Transverse colon (tissue), 4 donors: ENCODE data around the gene UVRAG. TPM values are rescaled to one million over a fixed set of nuclear protein-coding genes. Genes with fewer than 3 reads are reported as not detected.
A peak's percentile ranks its signal among the peaks of the same experiment; 100 is the strongest.

ENCODE experiments used
- DNase-seq: peaks from one replicate; pipeline ENCODE4 v3.0.0-alpha.2; 2019
- H3K27ac ChIP-seq, 4 donors: fragments of 200-600 bp; sonication (generic); 2 replicates each; pipeline ENCODE4 v1.5.1; 2016 to 2018; ENCODE audit warnings: inconsistent platforms in 4 of 4
- H3K27me3 ChIP-seq: fragments of 200-600 bp; sonication (generic); 2 replicates; pipeline ENCODE4 v1.5.1; 2017; ENCODE audit warnings: inconsistent platforms
- H3K36me3 ChIP-seq, 4 donors: fragments of 200-600 bp; sonication (generic); 2 replicates each; pipeline ENCODE4 v1.5.1; 2017 to 2019; ENCODE audit warnings: inconsistent platforms in 4 of 4
- H3K4me1 ChIP-seq, 4 donors: fragments of 200-600 bp; sonication (generic); 2 replicates each; pipeline ENCODE4 v1.5.1; 2017 to 2020; ENCODE audit warnings: inconsistent platforms in 4 of 4
- H3K4me3 ChIP-seq, 4 donors: fragments of 200-600 bp; sonication (generic); 1 replicate in 1 of 4; 2 replicates in 3 of 4; pipeline versions ENCODE4 v1.5.1 to v1.6.1; 2017 to 2019; ENCODE audit warnings: inconsistent platforms in 4 of 4
- H3K9me3 ChIP-seq, 2 donors: fragments of 200-600 bp; sonication (generic); 2 replicates each; pipeline ENCODE4 v1.5.1; 2017 to 2019; ENCODE audit warnings: inconsistent platforms in 2 of 2
- EP300 ChIP-seq: sonication (generic); formaldehyde crosslinking; IDR thresholded peaks from one replicate; pipeline ENCODE4 v1.6.1; 2017; ENCODE audit warnings: antibody characterized with exemption, low read depth
- POLR2A ChIP-seq: fragments of 450-650 bp; IDR thresholded peaks from one replicate; pipeline ENCODE4 v1.6.1; 2016; ENCODE audit warnings: antibody characterized with exemption, mild to moderate bottlenecking, moderate library complexity
- POLR2AphosphoS5 ChIP-seq, 3 donors: sonication (generic); formaldehyde crosslinking; IDR thresholded peaks; one replicate each; pipeline ENCODE4 v1.6.1; 2016; ENCODE audit warnings: antibody characterized with exemption in 3 of 3
- WGBS, 2 donors: methylation state at CpG; one replicate each; pipeline ENCODE4 v1.1.5; 2018; ENCODE audit warnings: low coverage in 1 of 2; 5-methylcytosine and 5-hydroxymethylcytosine counted together
- in situ Hi-C, 4 donors: fragments of 200-750 bp; cut with MboI; loops; one replicate each; pipeline versions ENCODE4 v1.15.0 to v1.15.1; 2017; ENCODE audit warnings: low sequenced_read_pairs in 3 of 4, low pct_ligation_motif_present in 1 of 4, low pct_unique_long_range_greater_than_20kb in 1 of 4
- intact Hi-C: fragments of 100-400 bp; cut with DNase I; formaldehyde crosslinking; loops from one replicate; pipeline ENCODE4 v1.15.1; 2023; ENCODE audit warnings: low total_unique reads
- total RNA-seq, 4 donors: library from RNA; depleted of rRNA; stranded (reverse); fragments of >200 nt; gene quantifications; one replicate each; pipeline ENCODE4 v1.1.0, GENCODE V29; 2016
- TF ChIP-seq, protein P1 (sequence below), 5 experiments: fragments of 200-600 bp in 3 of 5; fragments of 450-650 bp in 2 of 5; sonication (generic) in 3 of 5; IDR thresholded peaks; 1 replicate in 2 of 5; 2 replicates in 3 of 5; pipeline ENCODE4 v1.5.1; 2016 to 2017; ENCODE audit warnings: antibody characterized with exemption in 5 of 5, inconsistent platforms in 3 of 5, mild to moderate bottlenecking in 2 of 5, moderate library complexity in 1 of 5

UVRAG gene
- total RNA-seq, 4 donors from 2014 or later: 12.7 to 34.6 (median 19.3) TPM

GRCh38 chr11:76148941-76149613 lies 334.1 kb downstream of the UVRAG start:
- in situ Hi-C loops: no loop called here
- DNase-seq: peak; percentile 79
- intact Hi-C loops: loop anchor here (2.0 kb wide), 1 partner anchor 346 kb away; no protein-coding TSS in a partner anchor

DNA sequence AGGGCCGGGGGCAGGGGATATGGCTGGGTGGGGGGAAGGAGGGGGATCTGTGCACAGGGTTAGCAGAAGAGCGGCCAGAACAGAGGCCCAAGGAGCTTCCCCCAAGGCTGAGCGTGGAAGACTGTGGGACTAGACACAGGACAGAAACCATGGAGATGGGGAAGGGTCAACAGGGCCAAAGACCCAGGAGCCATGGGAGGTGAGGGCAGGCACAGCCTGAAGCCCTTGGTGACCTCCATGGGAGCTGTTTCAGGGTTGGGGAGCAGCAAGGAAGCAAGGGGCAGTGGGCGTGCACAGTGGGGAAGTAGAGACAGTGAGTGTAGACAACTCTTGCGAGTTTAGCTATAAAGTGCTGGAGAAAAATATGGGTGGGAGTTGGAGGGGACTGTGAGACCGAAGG lies 334.7 kb downstream of the UVRAG start:
- Histone ChIP-seq H3K9me3 (no peaks in the 10 kb centered on the region), H3K4me1 (peaks cover 13 to 57% (median 39%) of the 10 kb centered on the region in 4 donors), H3K27ac (peak overlapping the region; percentile 79 to 90 (median 82)), H3K27me3 (no peaks in the 10 kb centered on the region), H3K36me3 (no peaks in the 10 kb centered on the region), H3K4me3 (no peak overlapping the region)
- DNase-seq: no peak
- no peak for TF ChIP-seq EP300
- no peak for TF ChIP-seq POLR2A
- TF ChIP-seq, protein P1, sequence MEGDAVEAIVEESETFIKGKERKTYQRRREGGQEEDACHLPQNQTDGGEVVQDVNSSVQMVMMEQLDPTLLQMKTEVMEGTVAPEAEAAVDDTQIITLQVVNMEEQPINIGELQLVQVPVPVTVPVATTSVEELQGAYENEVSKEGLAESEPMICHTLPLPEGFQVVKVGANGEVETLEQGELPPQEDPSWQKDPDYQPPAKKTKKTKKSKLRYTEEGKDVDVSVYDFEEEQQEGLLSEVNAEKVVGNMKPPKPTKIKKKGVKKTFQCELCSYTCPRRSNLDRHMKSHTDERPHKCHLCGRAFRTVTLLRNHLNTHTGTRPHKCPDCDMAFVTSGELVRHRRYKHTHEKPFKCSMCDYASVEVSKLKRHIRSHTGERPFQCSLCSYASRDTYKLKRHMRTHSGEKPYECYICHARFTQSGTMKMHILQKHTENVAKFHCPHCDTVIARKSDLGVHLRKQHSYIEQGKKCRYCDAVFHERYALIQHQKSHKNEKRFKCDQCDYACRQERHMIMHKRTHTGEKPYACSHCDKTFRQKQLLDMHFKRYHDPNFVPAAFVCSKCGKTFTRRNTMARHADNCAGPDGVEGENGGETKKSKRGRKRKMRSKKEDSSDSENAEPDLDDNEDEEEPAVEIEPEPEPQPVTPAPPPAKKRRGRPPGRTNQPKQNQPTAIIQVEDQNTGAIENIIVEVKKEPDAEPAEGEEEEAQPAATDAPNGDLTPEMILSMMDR (IDR thresholded peaks at IDR 0.05): no peak
- no peak for TF ChIP-seq POLR2AphosphoS5 (IDR thresholded peaks at IDR 0.05)
- intact Hi-C loops (loop anchor here (2.0 kb wide), 1 partner anchor 347 kb away; no protein-coding TSS in a partner anchor), in situ Hi-C loops (loop anchor here (5.0 to 10.0 kb wide), 2 partner anchors 252 to 255 kb away; no protein-coding TSS in a partner anchor)
- WGBS, 2 donors: 95% methylated on average over 6 of the region's 6 CpGs; no CpG with 5 or more reads in 1 of the 2 donors

More at GRCh38 chr11:76148941-76149613, 334.1 kb downstream of the UVRAG start:
- H3K36me3 ChIP-seq: no peaks in the 10 kb centered on the region
- WGBS, 2 donors: 52 to 55% methylated on average over 9 to 17 of the region's 17 CpGs
- TF ChIP-seq POLR2A (peak; percentile 43), EP300 (peak; percentile 47), POLR2AphosphoS5 (IDR thresholded peaks at IDR 0.05) (peak in 2 of 3 donors; percentile 62 to 63)
- TF ChIP-seq, protein P1 (IDR thresholded peaks at IDR 0.05): no peak
- no peaks in the 10 kb centered on the region for H3K9me3 ChIP-seq
- H3K27me3 ChIP-seq: no peaks in the 10 kb centered on the region
- no peak overlapping the region for H3K4me3 ChIP-seq
- H3K27ac ChIP-seq: peak overlapping the region; percentile 79 to 90 (median 82)
- H3K4me1 ChIP-seq: peaks cover 13 to 57% (median 39%) of the 10 kb centered on the region in 4 donors

GRCh38 chr11:76150141-76150540 lies 335.1 kb downstream of the UVRAG start:
- H3K9me3 ChIP-seq: no peaks in the 10 kb centered on the region
- peak overlapping the region in 3 of 4 donors; percentile 79 to 90 (median 83) for H3K27ac ChIP-seq
- H3K36me3 ChIP-seq: no peaks in the 10 kb centered on the region
- intact Hi-C loops: no loop called here
- H3K4me1 ChIP-seq: peaks cover 13 to 57% (median 39%) of the 10 kb centered on the region in 4 donors
- H3K4me3 ChIP-seq: no peak overlapping the region
- no peak for DNase-seq
- H3K27me3 ChIP-seq: no peaks in the 10 kb centered on the region
- in situ Hi-C loops: loop anchor here (5.0 to 10.0 kb wide), 2 partner anchors 253 to 255 kb away; no protein-coding TSS in a partner anchor
- TF ChIP-seq POLR2AphosphoS5 (IDR thresholded peaks at IDR 0.05) (no peak), POLR2A (no peak), EP300 (no peak)
- TF ChIP-seq, protein P1 (IDR thresholded peaks at IDR 0.05): no peak
- 89 to 91% methylated on average over 4 of the region's 4 CpGs for WGBS, 2 donors

DNA sequence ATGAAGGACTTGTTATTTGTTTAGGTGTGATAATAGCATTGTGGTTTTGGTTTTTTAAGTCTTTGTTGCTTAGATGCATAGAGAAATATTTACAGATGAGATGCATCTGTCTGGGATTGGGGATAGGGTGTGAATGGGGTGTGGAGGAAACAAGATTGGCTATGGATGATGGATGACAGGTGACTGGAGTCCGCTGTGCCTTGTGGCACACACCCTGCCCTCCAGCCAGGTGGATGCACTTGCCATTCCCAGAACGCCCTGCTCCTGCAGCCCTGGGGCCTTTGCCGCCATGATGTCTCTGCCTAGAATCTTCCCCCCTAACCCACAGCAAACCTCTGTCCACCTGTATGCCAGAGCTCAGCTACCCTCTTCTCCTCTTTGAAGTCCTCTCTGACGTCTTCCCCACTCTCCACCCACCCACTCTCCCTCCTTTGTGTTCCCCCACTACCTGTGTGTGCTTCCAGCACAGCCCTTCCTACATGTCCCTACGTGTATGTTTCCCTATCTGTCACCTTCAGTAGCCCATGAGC lies 336.6 kb downstream of the UVRAG start:
- in situ Hi-C loops: loop anchor here (5.0 to 10.0 kb wide), 2 partner anchors 254 to 257 kb away; no protein-coding TSS in a partner anchor
- intact Hi-C loops: loop anchor here (1.0 kb wide), 1 partner anchor 253 kb away; no protein-coding TSS in a partner anchor

More for the DNA sequence above, 336.6 kb downstream of the UVRAG start:
- peak overlapping the region in 3 of 4 donors; percentile 17 to 90 (median 83) for H3K27ac ChIP-seq
- no peaks in the 10 kb centered on the region for H3K36me3 ChIP-seq
- TF ChIP-seq POLR2A (no peak), EP300 (no peak), POLR2AphosphoS5 (IDR thresholded peaks at IDR 0.05) (no peak)
- TF ChIP-seq, protein P1 (IDR thresholded peaks at IDR 0.05): no peak
- H3K9me3 ChIP-seq: no peaks in the 10 kb centered on the region
- H3K4me1 ChIP-seq: peaks cover 13 to 53% (median 37%) of the 10 kb centered on the region in 4 donors
- no peak overlapping the region for H3K4me3 ChIP-seq
- no peaks in the 10 kb centered on the region for H3K27me3 ChIP-seq
- WGBS, 2 donors: 68 to 73% methylated on average over 4 to 5 of the region's 5 CpGs
- DNase-seq: peak; percentile 26
